Heart left ventricle (tissue), 13 donors: Measurements from ENCODE around the gene EIPR1.

Source experiments
- CTCF ChIP-seq, 12 donors: fragments of 200-600 bp; sonication (generic) in 4 of 12; IDR thresholded peaks; one replicate each; pipeline versions ENCODE4 v1.5.0 to v1.8.0; 2018 to 2022; ENCODE audit warnings: antibody characterized with exemption in 12 of 12, mild to moderate bottlenecking in 5 of 12
- POLR2A ChIP-seq, 2 donors: fragments of 450-650 bp; IDR thresholded peaks; one replicate each; pipeline ENCODE4 v1.6.1; 2017; ENCODE audit warnings: antibody characterized with exemption in 2 of 2, mild to moderate bottlenecking in 2 of 2, moderate library complexity in 2 of 2
- donor health status: ischemic (EF 13 %, LVEDD 7.1; RV severe dilation, severe dysfunction).
- donor health status: DM: no; HTN: yes; CAD: no.
- donor health status: DM: no; HTN: no; CAD: no.
- donor health status: ischemic (EF 25% LVEDD 6.9; RV normal size, moderate dysfunction).
- donor health status: ischemic (EF 25% LVEDD 5.7; RV mildly dilated, moderate dysfunction).
- donor health status: ischemic (EF 35%, LVEDD 5.7; RV mildly dilated, moderate dysfunction).
- donor health status: nonischemic (EF 11% LVEDD 7.7; RV severe dilation, severe dysfunction).
- donor health status: DM: yes; HTN: yes; CAD: no.
- donor health status: PGD.
- donor health status: ischemic (EF 29% LVEDD 5.4; RV normal size, mild dysfunction).
- donor health status: nonischemic (EF 23%, LVEDD 6.1; RV moderate dilation, normal function).

GRCh38 chr2:3205845-3206244 lies 171.8 kb downstream of the EIPR1 start:
- TF ChIP-seq POLR2A (IDR thresholded peaks at IDR 0.05) = no peak
- no peak for TF ChIP-seq CTCF (IDR thresholded peaks at IDR 0.05)
